Hepatocyte (in vitro differentiated cells): ENCODE results near the gene GIPC3. TPM values are rescaled to one million over a fixed set of nuclear protein-coding genes. Genes with fewer than 3 reads are reported as not detected.
A peak's percentile ranks its signal among the peaks of the same experiment; 100 is the strongest.
"Not testable (repeated sequence)": the region's sequence is repeated elsewhere in the genome, so short reads cannot be mapped to it uniquely, and the experiment has no call there.

Experiments used
- DNase-seq: peaks from one replicate; pipeline ENCODE4 v3.0.0-alpha.2; 2016; ENCODE audit warnings: low spot score
- H2AFZ ChIP-seq: fragments of 200-600 bp; sonication (generic); 2 replicates; pipeline ENCODE4 v1.6.0; 2016; ENCODE audit warnings: antibody characterized with exemption, mild to moderate bottlenecking
- H3K27ac ChIP-seq: fragments of 200-600 bp; sonication (generic); 2 replicates; pipeline ENCODE4 v1.5.1; 2016; ENCODE audit warnings: mild to moderate bottlenecking
- H3K27me3 ChIP-seq: fragments of 200-600 bp; sonication (generic); 2 replicates; pipeline ENCODE4 v1.6.1; 2016
- H3K36me3 ChIP-seq: fragments of 200-600 bp; sonication (generic); replicated peaks from 2 replicates; pipeline ENCODE4 v1.5.1; 2016; ENCODE audit warnings: low read depth; ENCODE audit not compliant: insufficient read depth
- H3K4me1 ChIP-seq: fragments of 200-600 bp; sonication (generic); 2 replicates; pipeline ENCODE4 v1.5.1; 2016; ENCODE audit warnings: mild to moderate bottlenecking, moderate library complexity; ENCODE audit not compliant: insufficient read depth
- H3K4me2 ChIP-seq: fragments of 200-600 bp; sonication (generic); 2 replicates; pipeline ENCODE4 v1.6.0; 2016
- H3K4me3 ChIP-seq: fragments of 200-600 bp; sonication (generic); 2 replicates; pipeline ENCODE4 v1.5.1; 2016; ENCODE audit warnings: mild to moderate bottlenecking
- H3K79me2 ChIP-seq: fragments of 200-600 bp; sonication (generic); 2 replicates; pipeline ENCODE4 v1.6.0; 2017; ENCODE audit warnings: mild to moderate bottlenecking
- H3K9me2 ChIP-seq: fragments of 200-600 bp; sonication (generic); replicated peaks from 2 replicates; pipeline ENCODE4 v1.6.0; 2017; ENCODE audit warnings: mild to moderate bottlenecking; ENCODE audit not compliant: insufficient read depth
- H3K9me3 ChIP-seq: fragments of 200-600 bp; sonication (generic); 2 replicates; pipeline ENCODE4 v1.5.1; 2016; ENCODE audit warnings: low read depth, mild to moderate bottlenecking
- H4K20me1 ChIP-seq: fragments of 200-600 bp; sonication (generic); 2 replicates; pipeline ENCODE4 v1.6.0; 2016; ENCODE audit warnings: mild to moderate bottlenecking; ENCODE audit not compliant: insufficient read depth, poor library complexity, severe bottlenecking
- EZH2 ChIP-seq: fragments of 200-600 bp; sonication (generic); IDR thresholded peaks from 2 replicates; pipeline ENCODE4 v1.6.1; 2016; ENCODE audit warnings: antibody characterized with exemption, mild to moderate bottlenecking, borderline replicate concordance
- EZH2phosphoT487 ChIP-seq: fragments of 200-600 bp; sonication (generic); IDR thresholded peaks from one replicate; pipeline ENCODE4 v1.6.1; 2018; ENCODE audit warnings: antibody characterized with exemption, mild to moderate bottlenecking, low read depth, moderate library complexity; ENCODE audit not compliant: unreplicated experiment, severe bottlenecking
- WGBS: methylation state at CpG from one replicate; pipeline ENCODE4 v1.1.6; 2016; ENCODE audit warnings: low lambda C conversion rate; ENCODE audit errors: missing lambda C conversion rate; 5-methylcytosine and 5-hydroxymethylcytosine counted together
- polyA plus RNA-seq: library from polyadenylated mRNA; unstranded; fragments of >200 nt; fragmentation: Nextera tagmentation; extraction: Ambion mirVana; gene quantifications from 2 replicates; pipeline ENCODE4 v1.2.1, GENCODE V29; 2016
- total RNA-seq: library from RNA; depleted of rRNA; stranded (reverse); fragments of >200 nt; gene quantifications from 2 replicates; pipeline ENCODE4 v1.2.3, GENCODE V29; 2014
- TF ChIP-seq, protein P1 (sequence below): fragments of 200-600 bp; sonication (generic); IDR thresholded peaks from 2 replicates; pipeline ENCODE4 v1.5.1; 2016; ENCODE audit warnings: antibody characterized with exemption, mild to moderate bottlenecking; ENCODE audit not compliant: poor library complexity

GIPC3 gene
- total and polyA plus RNA-seq, 2 experiments from 2014 or later: 0.28 TPM; not detected in 1

DNA sequence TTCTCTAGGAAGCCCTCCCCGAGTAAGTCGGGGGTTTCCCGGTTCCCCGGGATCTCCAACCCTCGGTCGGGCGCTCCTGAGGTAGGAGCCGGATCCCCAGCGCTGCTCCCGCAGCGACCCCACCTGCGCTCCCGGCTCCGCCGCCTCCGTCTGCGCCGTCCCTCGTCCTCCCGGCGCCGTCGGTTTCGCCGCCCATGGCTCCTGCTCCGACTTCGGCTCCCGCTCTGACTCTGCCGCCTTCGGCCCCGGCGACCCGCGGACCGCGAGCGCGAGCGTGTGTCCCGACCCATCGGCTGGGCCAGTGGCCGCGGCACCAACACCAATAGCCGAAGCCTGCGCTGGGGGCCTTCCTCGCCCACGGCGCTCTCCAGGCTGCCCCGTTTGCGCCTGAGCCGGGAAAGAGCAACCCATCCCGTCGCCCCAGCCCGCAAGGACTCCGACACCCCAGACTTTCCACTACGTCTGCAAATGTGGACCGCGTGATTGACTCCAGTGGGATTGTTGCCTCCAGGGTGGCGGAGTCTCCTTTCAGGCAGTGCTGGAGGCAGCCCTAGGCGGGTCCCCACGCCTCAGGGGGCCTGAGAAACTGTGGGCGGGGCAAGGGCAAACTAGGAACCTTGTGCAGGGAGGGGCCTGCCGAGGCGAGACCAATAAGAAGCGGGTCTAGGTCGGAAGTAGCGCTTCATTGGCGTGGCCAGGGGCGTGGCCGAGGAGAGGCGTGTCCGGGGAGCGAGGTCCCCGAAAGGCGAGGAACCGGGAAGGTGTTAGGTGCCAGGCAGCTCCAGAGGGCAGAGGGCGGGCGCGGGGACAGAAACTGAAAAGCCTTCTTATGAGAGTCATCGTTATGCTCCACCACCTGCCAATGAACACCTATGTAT is 41.4 kb downstream of the GIPC3 start, which contains the start of gene CACTIN:
TSS of gene CACTIN (minus strand) at position 318 of the 878 bp plus-strand sequence. CDS start at position 290, 28 bp downstream.
- Histone ChIP-seq H2AFZ (peak within 1 kb of the TSS; percentile 57), H3K4me2 (peak within 1 kb of the TSS; percentile 68)

DNA sequence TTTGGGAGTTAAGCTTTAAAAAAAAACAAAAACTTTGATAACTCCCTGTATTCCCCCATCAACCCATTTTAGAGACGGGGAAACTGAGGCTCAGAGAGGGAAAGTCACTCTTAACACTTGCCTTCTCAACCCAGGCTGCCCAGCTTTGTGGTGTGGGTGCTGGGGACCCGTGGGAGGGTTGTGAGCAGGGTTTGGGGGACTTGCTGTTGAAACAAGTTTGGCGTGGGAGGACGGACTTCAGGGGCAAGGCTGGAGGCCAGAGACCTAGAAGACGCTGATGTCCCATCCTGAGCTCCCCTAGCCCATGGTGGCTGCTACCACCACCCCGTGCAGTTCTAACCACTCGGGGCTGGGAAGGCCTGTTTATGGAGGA is 42.1 kb downstream of the GIPC3 start:
- Histone ChIP-seq H3K4me3 (no peak overlapping the region), H3K27ac (peak overlapping the region; percentile 22)
- 78% methylated on average over 7 of the region's 7 CpGs for WGBS

More for the DNA sequence above, 41.4 kb downstream of the GIPC3 start, which contains the start of gene CACTIN:
- Histone ChIP-seq H3K27me3 (no peaks in the 10 kb centered on the region), H4K20me1 (peaks cover 6% of the 10 kb centered on the region), H3K79me2 (peaks cover 22% of the 10 kb centered on the region), H3K36me3 (no peaks in the 10 kb centered on the region), H3K27ac (peak within 1 kb of the TSS; percentile 92), H3K4me1 (peaks cover 9% of the 10 kb centered on the region), H3K4me3 (peak within 1 kb of the TSS; percentile 72), H3K9me3 (no peaks in the 10 kb centered on the region), H3K9me2 (no peaks in the 10 kb centered on the region)
- DNase-seq: peak; percentile 99
- 2% methylated on average over 80 of the region's 80 CpGs for WGBS
- no peak for TF ChIP-seq EZH2
- TF ChIP-seq EZH2phosphoT487: no peak
- TF ChIP-seq, protein P1, sequence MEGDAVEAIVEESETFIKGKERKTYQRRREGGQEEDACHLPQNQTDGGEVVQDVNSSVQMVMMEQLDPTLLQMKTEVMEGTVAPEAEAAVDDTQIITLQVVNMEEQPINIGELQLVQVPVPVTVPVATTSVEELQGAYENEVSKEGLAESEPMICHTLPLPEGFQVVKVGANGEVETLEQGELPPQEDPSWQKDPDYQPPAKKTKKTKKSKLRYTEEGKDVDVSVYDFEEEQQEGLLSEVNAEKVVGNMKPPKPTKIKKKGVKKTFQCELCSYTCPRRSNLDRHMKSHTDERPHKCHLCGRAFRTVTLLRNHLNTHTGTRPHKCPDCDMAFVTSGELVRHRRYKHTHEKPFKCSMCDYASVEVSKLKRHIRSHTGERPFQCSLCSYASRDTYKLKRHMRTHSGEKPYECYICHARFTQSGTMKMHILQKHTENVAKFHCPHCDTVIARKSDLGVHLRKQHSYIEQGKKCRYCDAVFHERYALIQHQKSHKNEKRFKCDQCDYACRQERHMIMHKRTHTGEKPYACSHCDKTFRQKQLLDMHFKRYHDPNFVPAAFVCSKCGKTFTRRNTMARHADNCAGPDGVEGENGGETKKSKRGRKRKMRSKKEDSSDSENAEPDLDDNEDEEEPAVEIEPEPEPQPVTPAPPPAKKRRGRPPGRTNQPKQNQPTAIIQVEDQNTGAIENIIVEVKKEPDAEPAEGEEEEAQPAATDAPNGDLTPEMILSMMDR: no peak

DNA sequence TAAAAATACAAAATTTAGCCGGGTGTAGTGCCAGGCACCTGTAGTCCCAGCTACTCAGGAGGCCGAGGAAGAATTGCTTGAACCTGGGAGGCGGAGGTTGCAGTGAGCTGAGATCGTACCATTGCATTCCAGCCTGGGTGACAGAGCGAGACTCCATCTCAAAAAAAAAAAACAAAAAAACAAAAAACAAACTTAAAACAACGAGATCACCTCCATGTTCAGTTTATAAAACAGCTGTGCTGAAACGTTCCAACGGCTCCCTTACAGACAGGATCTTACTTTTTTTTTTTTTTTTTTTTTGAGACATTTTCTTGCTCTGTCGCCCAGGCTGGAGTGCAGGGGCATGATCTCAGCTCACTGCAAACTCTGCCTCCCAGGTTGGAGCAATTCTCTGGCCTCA is 43.5 kb downstream of the GIPC3 start:
- not testable (repeated sequence) for H4K20me1 ChIP-seq, H3K27me3 ChIP-seq, H3K9me3 ChIP-seq, H3K4me3 ChIP-seq, H3K36me3 ChIP-seq, DNase-seq, H2AFZ ChIP-seq, H3K4me2 ChIP-seq, H3K9me2 ChIP-seq, H3K4me1 ChIP-seq, H3K27ac ChIP-seq
- H3K79me2 ChIP-seq: peaks cover 22% of the 10 kb centered on the region
- WGBS: 92% methylated on average over 9 of the region's 9 CpGs

More for the DNA sequence above, 42.1 kb downstream of the GIPC3 start:
- Histone ChIP-seq H3K4me2 (peak overlapping the region; percentile 68), H3K9me3 (no peaks in the 10 kb centered on the region), H3K27me3 (no peaks in the 10 kb centered on the region), H4K20me1 (peaks cover 6% of the 10 kb centered on the region), H3K36me3 (no peaks in the 10 kb centered on the region), H3K79me2 (peaks cover 22% of the 10 kb centered on the region), H3K4me1 (peaks cover 9% of the 10 kb centered on the region), H2AFZ (no peak overlapping the region), H3K9me2 (no peaks in the 10 kb centered on the region)
- DNase-seq: no peak
- TF ChIP-seq, protein P1: no peak
- TF ChIP-seq EZH2phosphoT487 (no peak), EZH2 (no peak)
